Activated CD8-positive, alpha-beta T cell treated with anti-CD3 and anti-CD28 coated beads for 36 hours (primary cell): Measurements from ENCODE around the gene MARCHF4. TPM values are rescaled to one million over a fixed set of nuclear protein-coding genes. Genes with fewer than 3 reads are reported as not detected.

Experiments used
- ATAC-seq: fragments of 200-7000 bp; cut with Tn5 transposase; one replicate; pipeline ENCODE4 v1.10.0; 2021; ENCODE audit warnings: mild to moderate bottlenecking, moderate library complexity
- CTCF ChIA-PET: fragments of 350-600 bp; sonication (Branson Sonifier 250); formaldehyde crosslinking; loops from one replicate; lab custom pipeline; 2021; ENCODE audit warnings: antibody characterized with exemption; lab: Charles Lee
- POLR2A ChIA-PET: fragments of 350-600 bp; sonication (Branson Sonifier 250); formaldehyde crosslinking; loops from one replicate; lab custom pipeline; 2021; ENCODE audit warnings: antibody characterized with exemption; lab: Charles Lee
- DNase-seq: peaks from one replicate; pipeline ENCODE4 v3.0.0-alpha.2; 2020
- H3K27ac Mint-ChIP-seq: one replicate; pipeline ENCODE4 v1.8.0; 2021; ENCODE audit warnings: mild to moderate bottlenecking, mixed read lengths
- H3K27me3 Mint-ChIP-seq: one replicate; pipeline ENCODE4 v1.8.0; 2021; ENCODE audit warnings: mixed read lengths
- H3K36me3 Mint-ChIP-seq: one replicate; pipeline ENCODE4 v1.8.0; 2021; ENCODE audit warnings: low read depth, mixed read lengths
- H3K4me1 Mint-ChIP-seq: one replicate; pipeline ENCODE4 v1.8.0; 2021; ENCODE audit warnings: low read depth, mixed read lengths
- H3K4me3 Mint-ChIP-seq: one replicate; pipeline ENCODE4 v1.8.0; 2021; ENCODE audit warnings: mild to moderate bottlenecking, moderate library complexity, mixed read lengths
- H3K9me3 Mint-ChIP-seq: one replicate; pipeline ENCODE4 v1.8.0; 2021; ENCODE audit warnings: mixed read lengths
- intact Hi-C: fragments of 100-400 bp; cut with micrococcal nuclease; formaldehyde crosslinking; loops from one replicate; pipeline ENCODE4 v1.10.0; 2022
- total RNA-seq, 2 experiments: library from RNA; stranded (reverse); gene quantifications; one replicate each; pipeline ENCODE4 v1.2.3, GENCODE V29; 2021
- TF ChIP-seq, protein P1 (sequence below): fragments of 200-600 bp; IDR thresholded peaks from one replicate; pipeline ENCODE4 v1.8.0; 2022; ENCODE audit warnings: antibody characterized with exemption, mild to moderate bottlenecking

MARCHF4 gene, protein sequence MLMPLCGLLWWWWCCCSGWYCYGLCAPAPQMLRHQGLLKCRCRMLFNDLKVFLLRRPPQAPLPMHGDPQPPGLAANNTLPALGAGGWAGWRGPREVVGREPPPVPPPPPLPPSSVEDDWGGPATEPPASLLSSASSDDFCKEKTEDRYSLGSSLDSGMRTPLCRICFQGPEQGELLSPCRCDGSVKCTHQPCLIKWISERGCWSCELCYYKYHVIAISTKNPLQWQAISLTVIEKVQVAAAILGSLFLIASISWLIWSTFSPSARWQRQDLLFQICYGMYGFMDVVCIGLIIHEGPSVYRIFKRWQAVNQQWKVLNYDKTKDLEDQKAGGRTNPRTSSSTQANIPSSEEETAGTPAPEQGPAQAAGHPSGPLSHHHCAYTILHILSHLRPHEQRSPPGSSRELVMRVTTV
- not detected for total RNA-seq

DNA sequence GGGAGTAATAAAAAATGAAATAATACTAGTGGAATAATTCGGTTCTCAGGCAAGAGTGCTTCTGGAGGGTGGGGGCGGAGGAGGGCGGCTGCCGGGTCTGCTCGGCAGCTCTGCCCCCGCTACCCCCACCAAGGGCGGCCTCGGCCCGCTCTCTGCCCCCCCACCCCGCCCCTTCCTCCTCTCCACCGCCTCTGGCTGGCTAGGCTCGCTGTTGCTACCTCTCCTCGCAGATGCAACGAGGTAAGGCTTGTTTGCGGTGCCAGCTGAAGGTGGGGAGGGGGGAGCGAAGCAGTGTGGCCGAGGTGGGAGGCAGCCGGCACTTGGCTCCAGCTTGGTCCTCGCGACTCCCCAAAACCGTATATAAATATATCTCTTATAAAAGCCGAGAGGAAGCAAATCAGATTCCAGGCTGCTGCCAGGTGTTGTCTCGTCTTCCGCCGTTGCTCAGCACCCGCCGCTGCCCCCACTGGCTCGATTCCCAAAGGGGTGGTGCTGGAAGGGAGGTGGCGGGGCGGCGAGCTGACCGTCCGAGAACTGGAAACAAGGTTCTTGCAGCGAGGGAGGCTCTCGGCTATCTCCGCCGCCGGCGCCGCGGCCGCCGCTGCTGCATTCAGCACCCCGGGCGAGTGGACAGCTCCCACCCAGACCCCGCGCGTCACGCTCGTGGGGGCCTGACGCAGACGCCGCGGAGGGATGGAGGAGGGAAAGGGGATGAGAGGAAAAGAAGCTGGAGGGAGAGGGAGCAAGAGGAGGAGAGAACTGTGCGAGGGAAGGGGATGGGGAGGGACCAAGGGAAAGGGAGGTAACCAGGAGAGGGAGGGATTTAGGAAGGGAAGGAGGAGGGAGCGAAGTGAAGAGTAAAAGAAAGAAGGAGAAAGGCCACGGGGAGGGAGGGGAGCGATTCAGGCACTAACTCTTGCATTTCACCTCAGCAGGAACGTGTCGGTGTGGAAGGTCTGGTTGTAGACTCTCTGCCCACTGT is at the start of gene MARCHF4:
Gene MARCHF4 (minus strand): TSS at position 763 of the 982 bp plus-strand sequence. CDS start 2,223 bp downstream, outside the sequence.
- Mint-ChIP-seq H3K4me3 (peak within 1 kb of the TSS; percentile 5), H3K4me1 (peaks cover 14% of the 10 kb centered on the region), H3K36me3 (no peaks in the 10 kb centered on the region), H3K27ac (no peak within 1 kb of the TSS), H3K27me3 (peaks cover 39% of the 10 kb centered on the region), H3K9me3 (no peaks in the 10 kb centered on the region)
- TF ChIP-seq, protein P1, sequence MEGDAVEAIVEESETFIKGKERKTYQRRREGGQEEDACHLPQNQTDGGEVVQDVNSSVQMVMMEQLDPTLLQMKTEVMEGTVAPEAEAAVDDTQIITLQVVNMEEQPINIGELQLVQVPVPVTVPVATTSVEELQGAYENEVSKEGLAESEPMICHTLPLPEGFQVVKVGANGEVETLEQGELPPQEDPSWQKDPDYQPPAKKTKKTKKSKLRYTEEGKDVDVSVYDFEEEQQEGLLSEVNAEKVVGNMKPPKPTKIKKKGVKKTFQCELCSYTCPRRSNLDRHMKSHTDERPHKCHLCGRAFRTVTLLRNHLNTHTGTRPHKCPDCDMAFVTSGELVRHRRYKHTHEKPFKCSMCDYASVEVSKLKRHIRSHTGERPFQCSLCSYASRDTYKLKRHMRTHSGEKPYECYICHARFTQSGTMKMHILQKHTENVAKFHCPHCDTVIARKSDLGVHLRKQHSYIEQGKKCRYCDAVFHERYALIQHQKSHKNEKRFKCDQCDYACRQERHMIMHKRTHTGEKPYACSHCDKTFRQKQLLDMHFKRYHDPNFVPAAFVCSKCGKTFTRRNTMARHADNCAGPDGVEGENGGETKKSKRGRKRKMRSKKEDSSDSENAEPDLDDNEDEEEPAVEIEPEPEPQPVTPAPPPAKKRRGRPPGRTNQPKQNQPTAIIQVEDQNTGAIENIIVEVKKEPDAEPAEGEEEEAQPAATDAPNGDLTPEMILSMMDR, result no peak
- ATAC-seq (peak; percentile 92), DNase-seq (peak; percentile 65)
- CTCF ChIA-PET, result interaction anchor here (1.1 to 1.4 kb wide), 3 partner anchors 9 to 38 kb away, joined by 3 to 6 read pairs (median 3); no protein-coding TSS in a partner anchor
- intact Hi-C loops, result no loop called here
- POLR2A ChIA-PET, result interaction anchor here (1.8 kb wide), 1 partner anchor 19 kb away, joined by 4 read pairs; no protein-coding TSS in a partner anchor

DNA sequence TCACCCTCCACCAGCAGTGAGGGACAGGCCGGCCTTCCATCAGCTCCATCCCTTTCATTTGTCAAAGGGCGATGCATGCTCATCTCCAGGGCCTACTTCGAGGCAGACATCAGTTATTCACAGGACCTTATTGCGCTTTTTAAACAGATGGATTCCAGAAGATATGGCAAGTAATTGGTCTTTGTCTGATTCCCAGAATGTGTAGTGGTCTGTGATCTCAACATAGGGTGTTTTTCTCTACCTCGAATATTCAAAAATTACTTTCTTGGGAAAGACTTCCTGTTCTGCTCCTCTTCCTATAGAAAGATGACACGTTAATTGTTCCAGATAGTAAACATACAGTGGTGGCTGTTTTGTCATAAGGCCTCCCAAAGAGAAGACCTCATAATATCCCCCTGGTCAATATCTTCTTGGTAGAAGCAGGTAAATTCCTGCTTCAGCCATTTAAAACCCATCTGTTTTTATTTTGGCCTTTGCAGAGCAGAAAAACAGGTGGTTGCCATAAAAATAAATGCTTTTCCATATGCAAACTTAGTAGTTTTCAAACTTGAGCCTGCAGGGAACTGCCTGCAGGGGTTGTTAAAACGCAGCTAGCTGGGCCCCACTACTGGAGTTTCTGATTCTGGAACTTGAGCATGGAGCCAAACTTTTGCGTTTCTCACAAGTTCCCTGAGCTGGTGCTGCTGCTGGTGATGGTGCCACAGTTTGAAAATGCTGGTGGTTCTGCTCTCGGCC is 48.3 kb upstream of the MARCHF4 start:
- Mint-ChIP-seq H3K27me3 (no peaks in the 10 kb centered on the region), H3K27ac (no peak overlapping the region), H3K36me3 (peaks cover 56% of the 10 kb centered on the region), H3K4me1 (peaks cover 10% of the 10 kb centered on the region), H3K9me3 (peaks cover 2% of the 10 kb centered on the region), H3K4me3 (no peak overlapping the region)
- DNase-seq (no peak), ATAC-seq (no peak)
- intact Hi-C loops, result no loop called here
- ChIA-PET CTCF (interaction anchor here (2.4 to 2.5 kb wide), 2 partner anchors 16 kb away, joined by 7 to 12 read pairs; no protein-coding TSS in a partner anchor), POLR2A (no interaction called here)
- TF ChIP-seq, protein P1, result no peak

DNA sequence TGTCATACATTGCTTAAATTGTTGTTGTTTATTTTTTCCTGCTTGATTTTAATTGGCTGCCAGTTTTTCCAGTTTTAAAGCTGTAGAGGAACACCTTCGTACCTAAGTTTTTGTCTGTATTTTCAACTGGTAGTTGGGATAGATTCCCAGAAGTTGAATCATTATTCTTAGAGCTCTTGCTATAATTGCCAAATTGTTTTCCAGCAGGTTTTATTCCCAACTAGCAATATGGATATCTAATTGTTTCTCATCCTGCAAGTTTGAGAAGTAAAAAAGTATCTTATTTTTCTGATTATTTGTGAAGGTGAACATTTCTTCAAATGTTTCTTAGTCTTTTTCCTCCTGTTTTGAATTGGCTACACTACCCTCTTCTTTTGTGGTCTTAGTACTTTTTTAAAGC is 46.7 kb upstream of the MARCHF4 start:
- ATAC-seq, result no peak
- no peaks in the 10 kb centered on the region for H3K9me3 Mint-ChIP-seq
- TF ChIP-seq, protein P1, result no peak
- DNase-seq, result no peak
- peaks cover 53% of the 10 kb centered on the region for H3K36me3 Mint-ChIP-seq
- intact Hi-C loops, result loop anchor here (10.0 kb wide), 1 partner anchor 304 kb away; no protein-coding TSS in a partner anchor
- CTCF ChIA-PET, result interaction anchor here (2.5 kb wide), 1 partner anchor 15 kb away, joined by 12 read pairs; no protein-coding TSS in a partner anchor
- H3K27ac Mint-ChIP-seq, result no peak overlapping the region
- POLR2A ChIA-PET, result no interaction called here
- no peak overlapping the region for H3K4me3 Mint-ChIP-seq
- H3K4me1 Mint-ChIP-seq, result peaks cover 10% of the 10 kb centered on the region
- no peaks in the 10 kb centered on the region for H3K27me3 Mint-ChIP-seq

DNA sequence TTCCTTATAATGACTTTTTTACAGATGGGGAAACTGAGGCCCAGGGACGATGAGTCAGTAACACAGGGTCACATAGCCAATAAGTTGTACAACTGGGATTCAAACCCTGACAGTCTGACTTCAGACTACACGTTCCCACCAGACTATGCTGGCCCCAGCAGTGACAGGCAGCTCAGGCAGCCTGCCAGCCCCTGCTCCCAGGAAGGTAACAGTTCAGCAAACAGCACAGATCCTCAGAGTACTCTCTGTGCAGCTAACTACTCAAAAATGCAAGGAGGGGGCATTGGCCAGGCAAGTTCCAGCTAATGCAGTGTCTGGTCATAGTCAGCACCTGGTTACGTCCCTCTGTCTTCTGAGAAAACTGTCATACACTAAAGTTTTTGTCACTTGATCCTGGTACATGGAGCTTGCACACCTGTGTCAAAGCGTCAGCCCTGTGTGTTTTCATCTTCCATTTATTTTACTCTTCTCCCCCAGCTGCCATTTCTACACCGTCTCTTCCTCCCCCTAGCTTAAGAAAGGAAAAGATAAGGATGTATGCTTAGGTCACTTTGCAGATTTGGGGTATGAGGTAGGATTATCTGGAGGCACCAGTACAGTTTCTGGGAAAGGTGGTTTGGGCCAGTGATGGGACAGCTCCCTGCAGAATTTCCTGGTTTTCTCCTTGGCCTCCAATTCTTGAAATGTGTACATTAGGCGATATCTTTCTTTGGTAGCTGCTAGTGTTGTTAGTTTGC is 44.5 kb upstream of the MARCHF4 start:
- no peaks in the 10 kb centered on the region for H3K27me3 Mint-ChIP-seq
- no peaks in the 10 kb centered on the region for H3K9me3 Mint-ChIP-seq
- ChIA-PET CTCF (interaction anchor here (1.8 to 3.9 kb wide), 2 partner anchors 13 to 101 kb away, joined by 4 to 21 read pairs; no protein-coding TSS in a partner anchor), POLR2A (interaction anchor here (1.2 to 2.0 kb wide), 3 partner anchors 85 to 90 kb away, joined by 3 to 5 read pairs (median 5); no protein-coding TSS in a partner anchor)
- peaks cover 35% of the 10 kb centered on the region for H3K36me3 Mint-ChIP-seq
- DNase-seq (no peak), ATAC-seq (no peak)
- no peak overlapping the region for H3K27ac Mint-ChIP-seq
- peaks cover 15% of the 10 kb centered on the region for H3K4me1 Mint-ChIP-seq
- TF ChIP-seq, protein P1, result no peak
- no peak overlapping the region for H3K4me3 Mint-ChIP-seq
- intact Hi-C loops, result loop anchor here (10.0 kb wide), 1 partner anchor 302 kb away; no protein-coding TSS in a partner anchor
